B cell (primary cell): Measurements from ENCODE around the gene RMI2.

ENCODE experiments used
- CTCF ChIP-seq: fragments of 200-600 bp; IDR thresholded peaks from one replicate; pipeline ENCODE4 v1.8.0; 2022; ENCODE audit warnings: antibody characterized with exemption, mild to moderate bottlenecking
- EZH2 ChIP-seq: IDR thresholded peaks from 2 replicates; pipeline ENCODE4 v1.6.1; 2012; ENCODE audit warnings: borderline replicate concordance, low read depth, mild to moderate bottlenecking, moderate library complexity, low read length; ENCODE audit not compliant: insufficient read depth, poor library complexity, severe bottlenecking

GRCh38 chr16:11377154-11377553 is 31.9 kb downstream of the RMI2 start:
- TF ChIP-seq CTCF, result no peak
- TF ChIP-seq EZH2, result no peak
